HEK293T (cell line): ENCODE results near the gene TOMM7.

Experiments
- CTCF ChIA-PET: fragments of 350-600 bp; formaldehyde crosslinking; extraction: SDS; loops from one replicate; lab custom pipeline; 2021; ENCODE audit warnings: antibody characterized with exemption, inconsistent platforms; lab: Yijun Ruan, JAX
- POLR2A ChIA-PET: fragments of 350-600 bp; formaldehyde crosslinking; extraction: SDS; loops from one replicate; lab custom pipeline; 2020; ENCODE audit warnings: antibody characterized with exemption, inconsistent platforms; lab: Yijun Ruan, JAX
- DNase-seq: peaks from one replicate; pipeline ENCODE4 v3.0.0; 2012; ENCODE audit warnings: mixed read lengths; ENCODE audit errors: extremely low spot score
- ARNT ChIP-seq: fragments of 450-650 bp; IDR thresholded peaks from 2 replicates; pipeline ENCODE4 v1.6.1; 2017; ENCODE audit warnings: mild to moderate bottlenecking
- BHLHE40 ChIP-seq: fragments of 450-650 bp; IDR thresholded peaks from 2 replicates; pipeline ENCODE4 v1.6.1; 2016; ENCODE audit warnings: mild to moderate bottlenecking, moderate library complexity, borderline replicate concordance
- CTBP1 ChIP-seq: fragments of 450-650 bp; IDR thresholded peaks from 2 replicates; pipeline ENCODE4 v1.6.1; 2016; ENCODE audit warnings: borderline replicate concordance
- ELF4 ChIP-seq: fragments of 450-650 bp; IDR thresholded peaks from 2 replicates; pipeline ENCODE4 v1.6.1; 2017; ENCODE audit warnings: antibody characterized with exemption
- FOXA1 ChIP-seq: fragments of 450-650 bp; IDR thresholded peaks from 2 replicates; pipeline ENCODE4 v1.6.1; 2016; ENCODE audit warnings: mild to moderate bottlenecking
- FOXK2 ChIP-seq: fragments of 450-650 bp; IDR thresholded peaks from 2 replicates; pipeline ENCODE4 v1.6.1; 2016; ENCODE audit warnings: mild to moderate bottlenecking
- FOXM1 ChIP-seq: fragments of 450-650 bp; IDR thresholded peaks from 2 replicates; pipeline ENCODE4 v1.6.1; 2017; ENCODE audit warnings: mild to moderate bottlenecking, borderline replicate concordance
- HDGF ChIP-seq: fragments of 450-650 bp; IDR thresholded peaks from 2 replicates; pipeline ENCODE4 v1.6.1; 2017; ENCODE audit warnings: antibody characterized with exemption, borderline replicate concordance
- L3MBTL2 ChIP-seq: fragments of 450-650 bp; conservative IDR thresholded peaks from 2 replicates; pipeline ENCODE4 v1.6.1; 2016; ENCODE audit warnings: mild to moderate bottlenecking
- LEF1 ChIP-seq: fragments of 450-650 bp; IDR thresholded peaks from 2 replicates; pipeline ENCODE4 v1.6.1; 2017; ENCODE audit warnings: mild to moderate bottlenecking, borderline replicate concordance
- NFRKB ChIP-seq: fragments of 450-650 bp; IDR thresholded peaks from 2 replicates; pipeline ENCODE4 v1.6.1; 2016; ENCODE audit warnings: mild to moderate bottlenecking, moderate library complexity
- PKNOX1 ChIP-seq: fragments of 450-650 bp; IDR thresholded peaks from 2 replicates; pipeline ENCODE4 v1.6.1; 2016
- SP1 ChIP-seq: fragments of 450-650 bp; IDR thresholded peaks from 2 replicates; pipeline ENCODE4 v1.6.1; 2017
- SUZ12 ChIP-seq: fragments of 450-650 bp; IDR thresholded peaks from 2 replicates; pipeline ENCODE4 v1.6.1; 2016; ENCODE audit warnings: mild to moderate bottlenecking
- TARDBP ChIP-seq: fragments of 450-650 bp; IDR thresholded peaks from 2 replicates; pipeline ENCODE4 v1.6.1; 2016
- ZNF384 ChIP-seq: fragments of 450-650 bp; IDR thresholded peaks from 2 replicates; pipeline ENCODE4 v1.6.1; 2016

TOMM7 gene

DNA sequence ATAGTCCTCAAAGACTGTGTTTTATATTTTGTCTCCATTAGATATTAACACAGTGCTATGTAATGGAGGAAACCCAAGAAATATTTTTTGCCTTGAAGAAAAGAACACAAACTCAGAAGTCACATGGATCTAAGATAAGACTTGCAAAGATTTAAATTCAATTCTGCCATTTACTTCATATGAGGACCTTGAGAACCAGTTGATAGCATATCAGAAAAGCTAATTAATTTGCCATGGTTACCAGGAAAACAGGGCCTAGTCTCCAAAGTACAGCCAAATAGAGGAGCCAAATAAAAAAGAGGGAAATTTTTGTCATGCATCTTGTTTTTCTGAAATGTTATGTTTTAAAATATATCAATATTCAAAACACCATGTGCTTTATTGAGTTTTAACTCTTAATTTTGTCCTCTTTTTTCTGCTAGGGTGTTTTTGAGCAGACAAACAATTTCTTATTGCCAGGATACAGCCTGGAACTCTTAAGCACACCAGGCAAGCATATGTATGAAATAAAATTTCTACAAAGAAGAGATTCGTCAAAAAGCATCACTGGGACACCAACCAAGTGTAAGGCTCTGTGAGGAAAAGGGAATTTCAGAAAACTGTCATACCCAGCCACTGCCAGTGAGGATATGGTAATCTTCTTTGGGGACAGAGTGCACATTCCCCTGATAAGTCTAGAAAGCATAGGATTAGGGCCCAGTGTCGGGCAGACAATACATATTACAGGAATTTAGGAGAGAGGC is 10.6 kb upstream of the TOMM7 start:
- CTCF ChIA-PET, result interaction anchor here (0.7 to 1.3 kb wide), 2 partner anchors 273 to 629 kb away, joined by 3 to 4 read pairs; no protein-coding TSS in a partner anchor
- no peak for DNase-seq
- no peak for TF ChIP-seq PKNOX1
- TF ChIP-seq L3MBTL2, result no peak
- no peak for TF ChIP-seq FOXM1
- no peak for TF ChIP-seq FOXA1
- TF ChIP-seq TARDBP, result no peak
- TF ChIP-seq ELF4, result no peak
- TF ChIP-seq FOXK2, result no peak
- no peak for TF ChIP-seq NFRKB
- TF ChIP-seq BHLHE40, result no peak
- no peak for TF ChIP-seq HDGF
- no peak for TF ChIP-seq ZNF384
- no peak for TF ChIP-seq CTBP1
- TF ChIP-seq SP1, result no peak
- TF ChIP-seq ARNT, result no peak
- TF ChIP-seq SUZ12, result no peak
- TF ChIP-seq LEF1, result no peak
- POLR2A ChIA-PET, result interaction anchor here (0.8 kb wide), 1 partner anchor 11 kb away, joined by 4 read pairs; the partner anchor contains the start of gene TOMM7

GRCh38 chr7:22832401-22832800 is 9.8 kb upstream of the TOMM7 start:
- no peak for DNase-seq
- POLR2A ChIA-PET, result no interaction called here
- TF ChIP-seq BHLHE40 (no peak), FOXA1 (no peak), NFRKB (no peak), FOXK2 (no peak), ELF4 (no peak), LEF1 (no peak), PKNOX1 (no peak), L3MBTL2 (no peak), HDGF (no peak), ARNT (no peak), SP1 (no peak)
- CTCF ChIA-PET, result no interaction called here

DNA sequence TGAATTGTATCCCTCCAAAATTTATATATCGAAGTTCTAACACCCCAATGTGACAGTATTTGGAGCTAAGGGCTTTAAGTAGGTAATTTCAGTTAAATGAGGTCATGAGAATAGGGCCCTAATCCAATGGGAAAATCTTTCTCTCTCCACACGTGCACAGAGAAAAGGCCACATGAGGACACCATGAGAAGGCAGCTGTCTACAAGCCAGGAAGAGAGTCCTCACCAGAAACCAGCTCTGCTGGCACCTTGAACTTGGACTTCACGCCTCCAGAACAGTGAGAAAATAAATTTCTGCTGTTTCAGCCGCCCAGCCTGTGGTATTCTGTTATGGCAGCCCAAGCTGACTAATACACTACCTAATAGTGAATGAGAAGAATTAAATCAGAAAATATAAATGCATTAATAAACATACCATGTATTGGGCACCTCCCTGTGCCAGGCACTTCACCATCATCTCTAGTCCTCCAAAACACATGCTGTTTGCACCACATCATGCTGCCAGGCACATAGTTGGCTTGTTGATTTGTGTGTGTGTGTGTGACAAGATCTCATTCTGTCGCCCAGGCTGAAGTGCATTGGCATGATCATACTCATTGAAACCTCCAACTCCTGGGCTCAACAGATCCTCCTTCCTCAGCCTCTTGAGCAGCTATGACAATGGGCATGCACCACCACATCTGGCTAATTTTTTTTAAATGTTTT is 9.1 kb upstream of the TOMM7 start:
- TF ChIP-seq SUZ12, result no peak
- TF ChIP-seq CTBP1, result no peak
- no peak for TF ChIP-seq L3MBTL2
- no peak for DNase-seq
- ChIA-PET POLR2A (interaction anchor here (1.2 kb wide), 1 partner anchor 24 kb away, joined by 3 read pairs; no protein-coding TSS in a partner anchor), CTCF (no interaction called here)

- ChIA-PET POLR2A (no interaction called here), CTCF (no interaction called here)
- DNase-seq, result no peak
- TF ChIP-seq FOXK2, result no peak
- TF ChIP-seq LEF1, result no peak
- TF ChIP-seq L3MBTL2, result no peak
- TF ChIP-seq HDGF, result no peak
- no peak for TF ChIP-seq CTBP1
Observed at GRCh38 chr7:22827563-22827962, 4.9 kb upstream of the TOMM7 start.

- DNase-seq, result no peak
- ChIA-PET CTCF (no interaction called here), POLR2A (no interaction called here)
- no peak for TF ChIP-seq ARNT
- no peak for TF ChIP-seq ZNF384
- no peak for TF ChIP-seq FOXM1
- no peak for TF ChIP-seq FOXA1
- no peak for TF ChIP-seq L3MBTL2
- TF ChIP-seq LEF1, result no peak
- TF ChIP-seq SUZ12, result no peak
- no peak for TF ChIP-seq FOXK2
- no peak for TF ChIP-seq NFRKB
- no peak for TF ChIP-seq CTBP1
- TF ChIP-seq HDGF, result no peak
- TF ChIP-seq TARDBP, result no peak
- no peak for TF ChIP-seq BHLHE40
- TF ChIP-seq SP1, result no peak
- TF ChIP-seq PKNOX1, result no peak
- TF ChIP-seq ELF4, result no peak
Observed at GRCh38 chr7:22826593-22826992, 3.9 kb upstream of the TOMM7 start.

DNA sequence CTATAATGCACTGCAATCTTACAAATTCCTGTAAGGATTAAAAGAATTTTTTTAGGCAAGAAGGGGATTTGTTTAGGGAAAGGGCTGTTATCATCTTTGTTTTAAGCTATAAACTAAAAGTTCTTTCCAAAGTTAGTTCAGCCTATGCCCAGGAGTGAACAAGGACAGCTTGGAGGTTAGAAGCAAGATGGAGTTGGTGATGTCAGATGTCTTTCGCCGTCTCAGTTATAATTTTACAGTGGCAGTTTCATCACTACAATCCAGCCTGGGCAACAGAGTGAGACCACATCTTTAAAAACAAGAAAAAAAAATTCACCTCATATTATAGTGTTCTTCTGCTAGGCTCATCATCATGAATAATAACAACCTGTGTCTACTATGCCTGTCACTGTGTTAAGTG is 2.1 kb upstream of the TOMM7 start:
- CTCF ChIA-PET, result no interaction called here
- no peak for TF ChIP-seq FOXA1
- no peak for TF ChIP-seq PKNOX1
- no peak for TF ChIP-seq FOXK2
- no peak for TF ChIP-seq SUZ12
- TF ChIP-seq CTBP1, result no peak
- no peak for TF ChIP-seq BHLHE40
- no peak for TF ChIP-seq TARDBP
- no peak for TF ChIP-seq SP1
- TF ChIP-seq NFRKB, result no peak
- no peak for TF ChIP-seq L3MBTL2
- TF ChIP-seq ARNT, result no peak
- no peak for TF ChIP-seq ELF4
- TF ChIP-seq ZNF384, result no peak
- TF ChIP-seq LEF1, result no peak
- TF ChIP-seq HDGF, result no peak
- TF ChIP-seq FOXM1, result no peak
- DNase-seq, result no peak
- POLR2A ChIA-PET, result no interaction called here
